Amygdala (tissue), 56 donors: Measurements from ENCODE around the gene CHL1.

Source experiments
- DNase-seq, 56 donors: peaks; one replicate each; lab custom pipeline; 2025; lab: John Stamatoyannopoulos, UW

CHL1 gene

GRCh38 chr3:278300-279064 lies 81.9 kb downstream of the CHL1 start:
- DNase-seq, result no peak

GRCh38 chr3:279325-279724 lies 82.8 kb downstream of the CHL1 start:
- DNase-seq, result no peak

GRCh38 chr3:280681-281080 lies 84.1 kb downstream of the CHL1 start:
- DNase-seq, result no peak

GRCh38 chr3:284322-284721 lies 87.8 kb downstream of the CHL1 start:
- DNase-seq, result peak in 2 of 56 donors; percentile 7 to 17

- DNase-seq, result no peak
Measured at GRCh38 chr3:288417-288816, 91.9 kb downstream of the CHL1 start.

GRCh38 chr3:291028-291427 lies 94.5 kb downstream of the CHL1 start:
- no peak for DNase-seq

- DNase-seq, result no peak
Measured at GRCh38 chr3:291646-292436, 95.3 kb downstream of the CHL1 start.

- DNase-seq, result no peak
Measured at GRCh38 chr3:294096-294495, 97.5 kb downstream of the CHL1 start.

- DNase-seq, result no peak
Measured at GRCh38 chr3:294581-294980, 98.0 kb downstream of the CHL1 start.

- DNase-seq, result no peak
Measured at GRCh38 chr3:295166-295565, 98.6 kb downstream of the CHL1 start.

- DNase-seq, result no peak
Measured at GRCh38 chr3:297585-297984, 101.0 kb downstream of the CHL1 start.

- no peak for DNase-seq
Measured at GRCh38 chr3:299590-300301, 103.2 kb downstream of the CHL1 start.

- DNase-seq, result no peak
Measured at GRCh38 chr3:307182-307581, 110.6 kb downstream of the CHL1 start.

GRCh38 chr3:308597-309321 lies 112.2 kb downstream of the CHL1 start:
- peak in 10 of 56 donors; percentile 3 to 29 (median 8) for DNase-seq

- no peak for DNase-seq
Measured at GRCh38 chr3:312160-312733, 115.7 kb downstream of the CHL1 start.

- no peak for DNase-seq
Measured at GRCh38 chr3:312911-313310, 116.3 kb downstream of the CHL1 start.

GRCh38 chr3:317012-317411 lies 120.4 kb downstream of the CHL1 start:
- no peak for DNase-seq

GRCh38 chr3:318903-319302 lies 122.3 kb downstream of the CHL1 start:
- no peak for DNase-seq

- DNase-seq, result no peak
Measured at GRCh38 chr3:324423-324822, 127.9 kb downstream of the CHL1 start.

- DNase-seq, result no peak
Measured at GRCh38 chr3:325495-325894, 128.9 kb downstream of the CHL1 start.
